ENCODE data around the gene SLC6A11.
A peak's percentile ranks its signal among the peaks of the same experiment; 100 is the strongest.

SLC6A11 gene

DNA sequence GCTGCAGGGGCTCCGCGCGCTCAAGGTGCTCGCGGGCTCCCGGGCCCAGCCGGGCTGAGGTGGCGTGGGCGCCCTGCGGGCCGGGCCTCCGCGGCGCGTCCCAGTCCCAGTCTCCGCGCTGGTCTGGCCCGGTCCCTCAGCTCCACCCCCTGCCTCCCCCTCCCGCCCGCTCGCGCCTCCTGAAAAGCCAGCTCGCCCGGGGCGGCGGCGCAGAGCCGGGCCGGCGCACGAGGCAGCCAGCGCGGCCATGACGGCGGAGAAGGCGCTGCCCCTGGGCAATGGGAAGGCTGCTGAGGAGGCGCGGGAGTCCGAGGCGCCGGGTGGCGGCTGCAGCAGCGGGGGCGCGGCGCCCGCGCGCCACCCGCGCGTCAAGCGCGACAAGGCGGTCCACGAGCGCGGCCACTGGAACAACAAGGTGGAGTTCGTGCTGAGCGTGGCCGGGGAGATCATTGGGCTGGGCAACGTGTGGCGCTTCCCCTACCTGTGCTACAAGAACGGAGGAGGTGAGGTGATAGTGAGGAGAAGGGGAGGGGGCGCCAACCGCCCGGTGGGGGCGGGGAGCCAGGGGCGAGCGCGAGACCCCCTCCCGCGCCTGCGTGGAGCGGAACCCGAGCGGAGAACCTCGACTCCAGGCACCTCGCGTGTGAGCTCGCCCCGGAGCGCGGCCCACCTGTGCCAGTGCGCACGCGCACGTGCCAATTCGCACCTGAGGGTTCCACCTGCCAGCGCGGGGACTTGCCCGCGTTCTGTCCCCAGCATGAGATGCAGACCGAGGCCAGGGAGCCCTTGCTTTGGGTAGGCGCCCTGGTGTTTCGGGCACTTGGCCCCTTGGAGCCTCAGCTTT is at the start of gene SLC6A11:
Gene SLC6A11, plus strand, starts transcription at position 210 of the 844 bp plus-strand sequence. Its CDS starts 38 bp downstream, at position 248.
- DNase-seq: no peak

- no peak for DNase-seq
Measured at GRCh38 chr3:10768708-10769394, 47.2 kb upstream of the SLC6A11 start.

DNA sequence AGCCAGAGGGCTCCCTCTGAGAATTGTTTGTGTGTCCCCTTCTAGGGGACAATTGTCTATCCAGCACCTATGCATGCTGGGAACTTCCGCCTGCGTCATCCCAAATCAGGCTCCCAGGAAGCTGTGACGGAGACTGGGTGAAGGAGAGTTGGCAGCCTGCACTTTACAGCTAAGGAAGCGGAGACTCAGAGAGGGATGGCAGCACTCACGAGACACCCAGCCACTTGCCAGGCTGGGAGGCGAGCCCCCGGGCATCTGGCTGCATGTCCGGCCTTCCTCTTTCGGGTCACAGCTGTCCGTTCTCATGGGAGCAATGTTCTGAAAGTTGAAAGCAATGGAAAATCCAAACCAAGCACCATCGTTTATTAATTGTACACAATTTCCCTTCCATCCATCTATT is 45.5 kb upstream of the SLC6A11 start:
- no peak for DNase-seq

DNA sequence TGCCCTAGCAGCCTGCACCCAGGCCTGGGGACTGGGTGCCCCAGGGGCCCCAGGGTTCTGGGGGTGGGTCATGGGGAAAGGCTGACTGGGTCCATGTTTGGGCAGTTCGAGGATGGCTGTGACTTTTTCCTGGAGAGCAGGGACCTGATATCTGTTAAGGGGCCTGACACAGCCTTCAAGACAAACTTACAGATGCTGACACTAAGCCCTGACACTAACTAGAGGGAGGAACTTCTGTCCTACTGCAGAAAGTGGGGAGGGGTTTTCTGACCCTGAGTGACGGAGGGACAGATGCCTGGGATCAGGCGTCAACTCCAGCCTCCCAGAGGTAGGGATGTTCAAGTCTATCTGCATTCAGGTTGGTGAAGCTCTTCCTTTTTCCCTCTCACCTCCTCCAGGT is 45.0 kb upstream of the SLC6A11 start:
- DNase-seq: no peak

DNA sequence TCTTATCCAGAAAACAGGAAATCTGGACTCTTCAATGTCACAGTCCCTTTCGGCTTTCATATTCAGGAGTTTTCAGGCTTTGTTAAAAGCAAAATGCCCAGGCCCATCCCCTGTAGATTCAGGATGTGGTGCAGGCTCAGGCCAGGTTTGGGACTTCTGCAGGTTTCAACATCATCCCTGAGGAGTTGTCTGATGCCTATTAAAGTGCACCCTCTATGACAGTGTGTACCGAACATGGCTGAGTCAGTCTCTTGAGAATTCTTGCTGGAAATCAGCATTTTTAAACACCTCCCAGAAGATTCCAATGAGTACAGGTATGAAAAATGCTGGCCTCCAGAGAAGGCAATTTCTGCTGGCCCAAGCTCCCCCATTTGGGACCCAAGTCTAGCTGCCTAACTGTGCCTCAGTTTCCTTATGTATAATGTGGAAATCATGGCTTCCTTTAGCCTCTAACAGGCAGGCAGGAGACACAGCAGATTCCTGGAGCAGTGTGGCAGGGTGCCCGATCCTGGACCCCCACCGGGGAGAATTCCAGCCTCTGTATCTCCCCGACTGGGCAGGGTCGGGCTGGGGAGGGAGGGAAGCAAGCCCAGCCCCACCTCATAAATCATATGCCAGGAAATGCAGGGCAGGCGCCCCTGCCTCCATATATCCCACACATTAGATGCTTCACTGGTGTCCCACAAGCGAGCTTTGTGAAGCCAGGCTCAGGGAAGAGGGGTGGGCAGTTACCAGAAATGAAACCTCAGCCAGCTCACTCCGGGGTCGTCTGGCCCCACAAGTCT is 44.4 kb upstream of the SLC6A11 start:
- DNase-seq: no peak

GRCh38 chr3:10772271-10773161 is 43.5 kb upstream of the SLC6A11 start:
- no peak for DNase-seq

GRCh38 chr3:10774129-10774670 is 41.8 kb upstream of the SLC6A11 start:
- DNase-seq: no peak

GRCh38 chr3:10774825-10775224 is 41.2 kb upstream of the SLC6A11 start:
- no peak for DNase-seq

DNA sequence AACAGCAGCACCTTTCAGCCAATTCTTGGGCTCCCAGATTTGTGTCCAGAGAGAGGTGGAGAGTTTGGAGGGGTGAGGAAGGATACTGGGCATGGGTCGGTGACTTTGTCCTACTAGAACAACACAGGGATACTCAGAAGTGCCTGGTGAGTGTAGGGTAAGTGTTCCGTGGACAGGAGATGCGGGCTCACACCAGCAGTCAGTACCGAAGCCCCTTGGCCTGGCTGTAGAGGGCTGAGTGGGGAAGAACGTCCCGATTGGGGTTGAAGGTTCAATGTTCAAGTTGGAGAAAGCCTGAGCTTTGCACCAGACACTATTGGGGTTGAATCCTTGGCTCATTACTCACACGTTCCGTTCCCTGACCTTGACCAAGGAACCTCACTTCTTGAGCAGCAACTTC is 40.8 kb upstream of the SLC6A11 start:
- no peak for DNase-seq

DNA sequence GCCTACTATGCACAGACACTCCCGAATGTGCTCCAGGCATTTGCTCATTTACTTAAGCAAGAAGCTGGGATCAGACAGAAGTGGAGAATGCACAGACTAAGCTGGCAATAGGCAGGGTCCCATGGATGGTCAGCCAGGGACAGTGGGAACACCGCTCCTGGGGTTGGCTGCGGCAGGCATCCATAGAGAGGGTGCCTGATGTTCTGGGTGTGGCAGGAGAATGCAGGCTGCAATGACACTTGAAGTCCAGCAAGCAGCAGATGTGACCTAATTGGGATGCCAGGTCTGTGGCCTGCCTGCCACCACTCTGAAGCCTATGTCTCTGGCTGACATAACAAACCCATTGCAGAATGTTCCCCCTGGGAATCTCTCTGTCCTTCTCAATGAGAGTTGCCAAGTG is 40.2 kb upstream of the SLC6A11 start:
- no peak for DNase-seq

DNA sequence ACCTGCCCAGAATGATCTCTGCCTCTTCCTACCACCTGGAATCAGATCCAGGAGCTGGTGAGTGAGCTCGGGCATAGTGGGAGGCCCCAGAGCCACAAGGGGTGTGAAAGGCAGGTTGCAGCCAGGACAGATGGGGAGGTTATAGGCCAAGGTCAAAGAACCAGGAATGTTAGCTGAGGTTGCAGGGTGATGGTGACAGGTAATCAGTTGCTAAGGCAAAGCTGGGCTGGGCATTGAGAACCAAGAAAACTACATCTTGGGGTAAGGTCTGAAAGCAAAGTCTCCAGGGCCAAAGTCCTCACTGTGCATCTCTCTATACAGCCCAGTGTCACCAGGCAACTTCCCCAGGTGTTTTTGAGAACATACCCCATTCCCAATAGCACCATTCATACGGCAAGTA is 38.4 kb upstream of the SLC6A11 start:
- no peak for DNase-seq

- DNase-seq: no peak
Measured at GRCh38 chr3:10778492-10779292, 37.3 kb upstream of the SLC6A11 start.

DNA sequence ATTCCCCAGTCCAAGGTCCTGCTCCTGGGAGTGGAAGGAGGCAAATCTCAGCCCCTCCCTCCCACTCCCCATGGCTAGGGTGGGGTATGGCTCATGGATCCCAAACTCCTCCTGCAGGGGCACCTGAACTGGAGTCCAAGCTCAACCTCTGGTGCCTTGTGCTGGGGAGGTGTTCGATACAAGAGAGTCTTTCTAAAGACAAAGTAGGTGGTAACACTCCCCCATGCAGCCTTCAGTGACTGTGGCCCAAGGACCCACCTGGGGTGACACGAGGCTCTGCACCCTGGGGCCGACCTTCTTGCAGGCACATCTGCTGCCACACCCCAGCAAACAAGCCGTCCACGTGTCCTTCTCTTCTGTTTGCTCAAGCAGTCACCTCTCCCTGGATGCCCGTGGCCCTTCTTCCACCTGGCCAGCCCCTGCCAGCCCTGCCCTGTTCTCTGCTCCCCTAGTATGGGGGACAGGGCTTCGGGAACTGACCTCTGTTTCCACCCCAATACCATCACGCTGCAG is 36.7 kb upstream of the SLC6A11 start:
- no peak for DNase-seq

DNA sequence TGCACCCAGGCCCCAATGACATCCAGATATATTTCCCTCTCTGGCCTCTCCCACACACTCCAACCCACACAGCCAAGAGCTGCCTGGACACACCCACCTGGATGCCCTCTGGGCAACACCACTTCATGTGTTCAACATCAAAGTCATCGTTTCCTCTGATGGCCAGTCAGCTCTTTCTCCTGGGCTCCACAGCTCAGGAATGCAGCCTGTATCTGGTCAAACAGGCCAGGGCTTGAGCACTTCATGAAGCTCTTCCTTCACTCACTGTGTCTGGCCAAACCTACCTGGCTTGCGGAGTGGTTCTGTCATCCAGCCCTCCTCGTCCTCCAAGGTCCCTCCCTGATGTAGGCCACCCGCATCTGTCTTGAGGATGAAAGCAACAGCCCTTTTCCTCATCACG is 35.8 kb upstream of the SLC6A11 start:
- no peak for DNase-seq

DNA sequence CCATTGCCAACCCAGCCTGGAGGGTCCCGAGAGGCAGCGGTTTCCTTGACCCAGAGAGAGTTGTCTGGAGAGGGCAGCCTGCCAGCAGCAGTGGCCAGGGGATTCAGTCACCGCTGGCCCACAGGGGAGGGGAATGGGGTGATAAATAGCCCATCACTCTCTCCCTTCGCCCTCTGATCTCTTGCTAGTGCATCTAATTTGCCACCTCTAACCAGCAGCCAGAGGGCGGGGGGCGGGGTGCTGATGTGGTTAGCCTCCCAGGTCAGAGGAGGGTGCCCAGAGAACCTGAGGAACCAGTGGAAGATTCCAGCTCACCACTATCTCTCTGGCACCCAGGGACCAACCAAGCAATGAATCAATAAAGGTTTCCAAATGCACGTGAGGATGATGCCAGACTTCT is 35.1 kb upstream of the SLC6A11 start:
- no peak for DNase-seq

GRCh38 chr3:10781981-10782380 is 34.0 kb upstream of the SLC6A11 start:
- no peak for DNase-seq

DNA sequence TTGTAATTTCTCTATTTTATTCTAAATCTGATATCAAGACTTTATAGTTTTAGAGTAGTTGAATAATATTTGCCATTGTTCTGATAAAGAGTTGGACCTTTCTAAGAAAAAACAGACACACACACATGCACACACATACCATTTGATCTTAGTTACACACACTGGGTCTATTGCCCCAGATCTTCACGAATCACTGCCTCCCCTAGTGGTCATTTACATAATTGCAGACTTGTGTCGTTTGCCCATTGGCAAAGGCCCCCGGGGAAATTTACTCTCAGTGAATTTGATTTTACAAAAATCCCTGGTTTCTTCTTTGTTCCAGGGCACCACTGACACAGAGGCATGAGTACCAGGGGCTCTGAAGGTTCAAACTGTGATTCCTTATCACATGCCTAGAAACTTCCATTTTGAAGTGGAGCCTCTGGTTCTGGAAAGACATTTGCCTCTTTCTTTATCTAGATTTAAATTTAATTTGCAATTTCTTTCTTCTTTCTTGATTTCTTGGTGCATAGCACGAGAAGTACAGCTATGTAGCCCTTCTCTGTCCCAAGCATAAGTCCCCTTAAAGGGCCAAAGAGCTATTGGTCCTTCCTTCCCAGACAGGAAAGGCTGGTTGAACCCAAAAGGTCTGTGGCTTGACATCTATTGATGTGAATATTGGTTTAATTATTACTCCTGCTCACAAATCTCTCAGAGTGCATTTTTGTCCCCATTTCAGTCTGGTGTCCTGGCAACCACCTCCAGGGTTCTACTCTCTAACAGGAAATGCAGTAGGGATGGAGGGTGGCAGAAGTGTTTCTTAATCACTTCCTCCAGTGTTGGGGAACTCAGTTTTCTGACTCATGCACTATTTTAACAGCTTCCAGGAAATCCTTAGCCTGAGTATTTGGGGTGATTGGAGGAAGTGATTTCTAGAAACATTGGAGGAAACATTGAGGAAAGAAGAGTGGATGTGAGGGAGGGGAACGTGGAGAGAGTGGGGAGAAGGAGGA is 32.4 kb upstream of the SLC6A11 start:
- DNase-seq: peak; percentile 20 to 37

GRCh38 chr3:10786640-10787039 is 29.4 kb upstream of the SLC6A11 start:
- no peak for DNase-seq

- no peak for DNase-seq
Measured at GRCh38 chr3:10788451-10788850, 27.6 kb upstream of the SLC6A11 start.

DNA sequence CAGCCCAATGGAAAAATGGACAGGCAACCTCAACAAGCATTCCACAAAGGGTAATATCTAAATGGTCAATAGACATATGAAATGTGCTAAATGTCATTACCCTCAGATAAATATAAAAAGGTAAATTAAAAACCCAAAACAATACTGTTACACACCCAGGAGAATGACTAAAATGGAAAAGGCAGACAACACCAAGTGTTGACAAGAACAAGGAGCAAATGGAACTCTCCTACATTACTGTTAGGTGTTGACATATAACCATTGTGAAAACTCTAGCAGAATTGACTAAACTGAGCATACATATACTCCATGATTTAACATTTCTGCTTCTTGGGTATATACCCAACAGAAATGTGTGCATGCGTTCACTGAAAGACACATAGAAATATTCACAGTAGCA is 25.3 kb upstream of the SLC6A11 start:
- DNase-seq: no peak
